K562 (cell line): ENCODE measurements around the gene OSGEP. TPM values are rescaled to one million over a fixed set of nuclear protein-coding genes. Genes with fewer than 3 reads are reported as not detected.

Source experiments
- GABPB2 ChIP-seq: fragments of 250-450 bp; sonication (Bioruptor Pico); conservative IDR thresholded peaks from 2 replicates; pipeline ENCODE4 v1.5.1; 2021; ENCODE audit warnings: mild to moderate bottlenecking
- KLF10 ChIP-seq: fragments of 250-450 bp; sonication (Bioruptor Pico); IDR thresholded peaks from 2 replicates; pipeline ENCODE4 v1.6.1; 2021; ENCODE audit warnings: matching md5 sums
- OTX1 ChIP-seq: fragments of 450-650 bp; formaldehyde crosslinking; IDR thresholded peaks from 2 replicates; pipeline ENCODE4 v1.4.0; 2022; ENCODE audit warnings: mild to moderate bottlenecking
- PHF20 ChIP-seq: fragments of 450-650 bp; IDR thresholded peaks from 2 replicates; pipeline ENCODE4 v1.6.1; 2018; ENCODE audit not compliant: partially characterized antibody
- SMARCC2 ChIP-seq: fragments of 450-650 bp; IDR thresholded peaks from 2 replicates; pipeline ENCODE4 v1.6.1; 2017; ENCODE audit warnings: antibody characterized with exemption, moderate library complexity, mild to moderate bottlenecking, low read depth
- ZNF75A ChIP-seq: fragments of 450-650 bp; formaldehyde crosslinking; IDR thresholded peaks from 2 replicates; pipeline ENCODE4 v1.4.0; 2020; ENCODE audit warnings: mild to moderate bottlenecking
- polyA plus RNA-seq, 8 experiments: library from polyadenylated mRNA; depleted of rRNA in 4 of 8; stranded (reverse) in 5 of 8; unstranded in 3 of 8; fragments of >200 nt; fragmentation: Nextera tagmentation in 2 of 8; fragmentation: Illumina TruSeq in 1 of 8; extraction: Ambion mirVana in 2 of 8; extraction: Trizol in 1 of 8; gene quantifications; 2 replicates each; pipeline versions ENCODE4 v1.2.1 to v1.2.3, GENCODE V29; 2011 to 2014; ENCODE audit warnings: inconsistent platforms in 1 of 8, missing spikeins in 1 of 8
- total RNA-seq, 7 experiments: library from RNA; depleted of rRNA in 6 of 7; stranded (reverse); fragments of >200 nt in 6 of 7; fragmentation: Illumina TruSeq in 2 of 7; extraction: Trizol in 2 of 7; gene quantifications; 2 replicates each; pipeline versions ENCODE4 v1.2.1 to v1.2.3, GENCODE V29; 2011 to 2021; ENCODE audit warnings: low replicate concordance in 1 of 7
- TF ChIP-seq, protein P1 (sequence below): sonication (generic); formaldehyde crosslinking; IDR thresholded peaks from 2 replicates; pipeline ENCODE4 v1.8.1; 2022; ENCODE audit warnings: missing genetic modification reagents
- TF ChIP-seq, protein P2 (sequence below): sonication (generic); formaldehyde crosslinking; IDR thresholded peaks from 2 replicates; pipeline ENCODE4 v1.8.0; 2023; ENCODE audit warnings: missing genetic modification reagents, mild to moderate bottlenecking, borderline replicate concordance
- TF ChIP-seq, protein P3 (sequence below): fragments of 200-600 bp; sonication (generic); IDR thresholded peaks from one replicate; pipeline ENCODE4 v1.6.1; 2012; ENCODE audit warnings: mild to moderate bottlenecking, low read depth, low read length, inconsistent platforms

The OSGEP gene
- total and polyA plus RNA-seq, 9 of the 15 experiments (the other 6 are each of a cell fraction or from before 2014, with no cell fraction given), result 32.1 to 59.2 (median 44.1) TPM

DNA sequence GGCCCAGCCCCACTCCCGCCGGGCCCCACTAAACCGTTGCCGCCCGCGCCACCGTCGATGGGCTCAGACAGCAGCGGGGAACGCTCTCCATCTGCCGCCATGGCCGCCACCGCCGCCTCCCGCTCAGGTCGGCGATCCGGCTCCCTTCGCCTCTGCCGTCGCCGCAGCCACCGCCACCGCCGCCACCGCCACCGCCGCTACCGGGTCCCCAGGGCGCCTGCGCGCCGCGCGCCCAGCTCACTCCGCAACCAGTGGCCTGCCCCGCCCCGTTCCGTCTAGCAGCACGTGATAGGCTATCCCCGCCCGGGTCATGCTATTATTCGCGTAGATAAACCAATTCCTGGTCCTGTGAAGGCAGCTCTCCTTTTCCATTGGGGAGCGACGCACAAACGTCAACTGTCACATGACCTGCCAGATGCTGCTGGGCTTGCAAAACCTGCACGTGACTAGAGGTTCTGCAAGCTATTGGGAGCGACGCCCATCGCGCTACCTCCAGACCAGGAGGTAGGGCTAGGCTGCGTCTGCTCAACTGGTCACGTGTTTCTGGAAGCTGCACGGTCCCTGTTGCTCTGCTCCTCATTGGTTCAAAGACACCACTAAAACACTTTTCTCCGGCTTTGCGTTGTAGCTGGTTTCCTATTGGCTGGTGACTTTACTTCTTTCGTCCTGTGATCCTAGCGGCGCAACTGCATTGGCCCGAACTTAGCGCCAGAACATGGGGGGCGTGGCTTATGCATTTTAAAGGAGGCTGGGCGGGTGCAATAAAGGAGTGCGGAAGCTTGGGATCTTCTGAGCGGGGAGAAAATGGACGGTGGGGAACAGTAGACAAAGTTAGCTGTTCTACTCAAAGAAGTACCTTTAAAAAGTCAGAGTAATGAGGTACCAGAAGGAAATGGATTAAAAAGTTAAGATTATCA lies 6.9 kb upstream of the OSGEP start, which contains the start of gene PIP4P1 (continued):
- TF ChIP-seq, protein P1, sequence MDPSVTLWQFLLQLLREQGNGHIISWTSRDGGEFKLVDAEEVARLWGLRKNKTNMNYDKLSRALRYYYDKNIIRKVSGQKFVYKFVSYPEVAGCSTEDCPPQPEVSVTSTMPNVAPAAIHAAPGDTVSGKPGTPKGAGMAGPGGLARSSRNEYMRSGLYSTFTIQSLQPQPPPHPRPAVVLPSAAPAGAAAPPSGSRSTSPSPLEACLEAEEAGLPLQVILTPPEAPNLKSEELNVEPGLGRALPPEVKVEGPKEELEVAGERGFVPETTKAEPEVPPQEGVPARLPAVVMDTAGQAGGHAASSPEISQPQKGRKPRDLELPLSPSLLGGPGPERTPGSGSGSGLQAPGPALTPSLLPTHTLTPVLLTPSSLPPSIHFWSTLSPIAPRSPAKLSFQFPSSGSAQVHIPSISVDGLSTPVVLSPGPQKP (CRISPR knock-in tag), result no peak
- no peak for TF ChIP-seq PHF20
- TF ChIP-seq GABPB2 (CRISPR knock-in tag), result no peak
- no peak for TF ChIP-seq KLF10 (CRISPR knock-in tag)
- no peak for TF ChIP-seq SMARCC2
- no peak for TF ChIP-seq ZNF75A (CRISPR knock-in tag)
- no peak for TF ChIP-seq OTX1 (CRISPR knock-in tag)
- TF ChIP-seq, protein P2, sequence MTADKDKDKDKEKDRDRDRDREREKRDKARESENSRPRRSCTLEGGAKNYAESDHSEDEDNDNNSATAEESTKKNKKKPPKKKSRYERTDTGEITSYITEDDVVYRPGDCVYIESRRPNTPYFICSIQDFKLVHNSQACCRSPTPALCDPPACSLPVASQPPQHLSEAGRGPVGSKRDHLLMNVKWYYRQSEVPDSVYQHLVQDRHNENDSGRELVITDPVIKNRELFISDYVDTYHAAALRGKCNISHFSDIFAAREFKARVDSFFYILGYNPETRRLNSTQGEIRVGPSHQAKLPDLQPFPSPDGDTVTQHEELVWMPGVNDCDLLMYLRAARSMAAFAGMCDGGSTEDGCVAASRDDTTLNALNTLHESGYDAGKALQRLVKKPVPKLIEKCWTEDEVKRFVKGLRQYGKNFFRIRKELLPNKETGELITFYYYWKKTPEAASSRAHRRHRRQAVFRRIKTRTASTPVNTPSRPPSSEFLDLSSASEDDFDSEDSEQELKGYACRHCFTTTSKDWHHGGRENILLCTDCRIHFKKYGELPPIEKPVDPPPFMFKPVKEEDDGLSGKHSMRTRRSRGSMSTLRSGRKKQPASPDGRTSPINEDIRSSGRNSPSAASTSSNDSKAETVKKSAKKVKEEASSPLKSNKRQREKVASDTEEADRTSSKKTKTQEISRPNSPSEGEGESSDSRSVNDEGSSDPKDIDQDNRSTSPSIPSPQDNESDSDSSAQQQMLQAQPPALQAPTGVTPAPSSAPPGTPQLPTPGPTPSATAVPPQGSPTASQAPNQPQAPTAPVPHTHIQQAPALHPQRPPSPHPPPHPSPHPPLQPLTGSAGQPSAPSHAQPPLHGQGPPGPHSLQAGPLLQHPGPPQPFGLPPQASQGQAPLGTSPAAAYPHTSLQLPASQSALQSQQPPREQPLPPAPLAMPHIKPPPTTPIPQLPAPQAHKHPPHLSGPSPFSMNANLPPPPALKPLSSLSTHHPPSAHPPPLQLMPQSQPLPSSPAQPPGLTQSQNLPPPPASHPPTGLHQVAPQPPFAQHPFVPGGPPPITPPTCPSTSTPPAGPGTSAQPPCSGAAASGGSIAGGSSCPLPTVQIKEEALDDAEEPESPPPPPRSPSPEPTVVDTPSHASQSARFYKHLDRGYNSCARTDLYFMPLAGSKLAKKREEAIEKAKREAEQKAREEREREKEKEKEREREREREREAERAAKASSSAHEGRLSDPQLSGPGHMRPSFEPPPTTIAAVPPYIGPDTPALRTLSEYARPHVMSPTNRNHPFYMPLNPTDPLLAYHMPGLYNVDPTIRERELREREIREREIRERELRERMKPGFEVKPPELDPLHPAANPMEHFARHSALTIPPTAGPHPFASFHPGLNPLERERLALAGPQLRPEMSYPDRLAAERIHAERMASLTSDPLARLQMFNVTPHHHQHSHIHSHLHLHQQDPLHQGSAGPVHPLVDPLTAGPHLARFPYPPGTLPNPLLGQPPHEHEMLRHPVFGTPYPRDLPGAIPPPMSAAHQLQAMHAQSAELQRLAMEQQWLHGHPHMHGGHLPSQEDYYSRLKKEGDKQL (CRISPR knock-in tag), result no peak
- TF ChIP-seq, protein P3, sequence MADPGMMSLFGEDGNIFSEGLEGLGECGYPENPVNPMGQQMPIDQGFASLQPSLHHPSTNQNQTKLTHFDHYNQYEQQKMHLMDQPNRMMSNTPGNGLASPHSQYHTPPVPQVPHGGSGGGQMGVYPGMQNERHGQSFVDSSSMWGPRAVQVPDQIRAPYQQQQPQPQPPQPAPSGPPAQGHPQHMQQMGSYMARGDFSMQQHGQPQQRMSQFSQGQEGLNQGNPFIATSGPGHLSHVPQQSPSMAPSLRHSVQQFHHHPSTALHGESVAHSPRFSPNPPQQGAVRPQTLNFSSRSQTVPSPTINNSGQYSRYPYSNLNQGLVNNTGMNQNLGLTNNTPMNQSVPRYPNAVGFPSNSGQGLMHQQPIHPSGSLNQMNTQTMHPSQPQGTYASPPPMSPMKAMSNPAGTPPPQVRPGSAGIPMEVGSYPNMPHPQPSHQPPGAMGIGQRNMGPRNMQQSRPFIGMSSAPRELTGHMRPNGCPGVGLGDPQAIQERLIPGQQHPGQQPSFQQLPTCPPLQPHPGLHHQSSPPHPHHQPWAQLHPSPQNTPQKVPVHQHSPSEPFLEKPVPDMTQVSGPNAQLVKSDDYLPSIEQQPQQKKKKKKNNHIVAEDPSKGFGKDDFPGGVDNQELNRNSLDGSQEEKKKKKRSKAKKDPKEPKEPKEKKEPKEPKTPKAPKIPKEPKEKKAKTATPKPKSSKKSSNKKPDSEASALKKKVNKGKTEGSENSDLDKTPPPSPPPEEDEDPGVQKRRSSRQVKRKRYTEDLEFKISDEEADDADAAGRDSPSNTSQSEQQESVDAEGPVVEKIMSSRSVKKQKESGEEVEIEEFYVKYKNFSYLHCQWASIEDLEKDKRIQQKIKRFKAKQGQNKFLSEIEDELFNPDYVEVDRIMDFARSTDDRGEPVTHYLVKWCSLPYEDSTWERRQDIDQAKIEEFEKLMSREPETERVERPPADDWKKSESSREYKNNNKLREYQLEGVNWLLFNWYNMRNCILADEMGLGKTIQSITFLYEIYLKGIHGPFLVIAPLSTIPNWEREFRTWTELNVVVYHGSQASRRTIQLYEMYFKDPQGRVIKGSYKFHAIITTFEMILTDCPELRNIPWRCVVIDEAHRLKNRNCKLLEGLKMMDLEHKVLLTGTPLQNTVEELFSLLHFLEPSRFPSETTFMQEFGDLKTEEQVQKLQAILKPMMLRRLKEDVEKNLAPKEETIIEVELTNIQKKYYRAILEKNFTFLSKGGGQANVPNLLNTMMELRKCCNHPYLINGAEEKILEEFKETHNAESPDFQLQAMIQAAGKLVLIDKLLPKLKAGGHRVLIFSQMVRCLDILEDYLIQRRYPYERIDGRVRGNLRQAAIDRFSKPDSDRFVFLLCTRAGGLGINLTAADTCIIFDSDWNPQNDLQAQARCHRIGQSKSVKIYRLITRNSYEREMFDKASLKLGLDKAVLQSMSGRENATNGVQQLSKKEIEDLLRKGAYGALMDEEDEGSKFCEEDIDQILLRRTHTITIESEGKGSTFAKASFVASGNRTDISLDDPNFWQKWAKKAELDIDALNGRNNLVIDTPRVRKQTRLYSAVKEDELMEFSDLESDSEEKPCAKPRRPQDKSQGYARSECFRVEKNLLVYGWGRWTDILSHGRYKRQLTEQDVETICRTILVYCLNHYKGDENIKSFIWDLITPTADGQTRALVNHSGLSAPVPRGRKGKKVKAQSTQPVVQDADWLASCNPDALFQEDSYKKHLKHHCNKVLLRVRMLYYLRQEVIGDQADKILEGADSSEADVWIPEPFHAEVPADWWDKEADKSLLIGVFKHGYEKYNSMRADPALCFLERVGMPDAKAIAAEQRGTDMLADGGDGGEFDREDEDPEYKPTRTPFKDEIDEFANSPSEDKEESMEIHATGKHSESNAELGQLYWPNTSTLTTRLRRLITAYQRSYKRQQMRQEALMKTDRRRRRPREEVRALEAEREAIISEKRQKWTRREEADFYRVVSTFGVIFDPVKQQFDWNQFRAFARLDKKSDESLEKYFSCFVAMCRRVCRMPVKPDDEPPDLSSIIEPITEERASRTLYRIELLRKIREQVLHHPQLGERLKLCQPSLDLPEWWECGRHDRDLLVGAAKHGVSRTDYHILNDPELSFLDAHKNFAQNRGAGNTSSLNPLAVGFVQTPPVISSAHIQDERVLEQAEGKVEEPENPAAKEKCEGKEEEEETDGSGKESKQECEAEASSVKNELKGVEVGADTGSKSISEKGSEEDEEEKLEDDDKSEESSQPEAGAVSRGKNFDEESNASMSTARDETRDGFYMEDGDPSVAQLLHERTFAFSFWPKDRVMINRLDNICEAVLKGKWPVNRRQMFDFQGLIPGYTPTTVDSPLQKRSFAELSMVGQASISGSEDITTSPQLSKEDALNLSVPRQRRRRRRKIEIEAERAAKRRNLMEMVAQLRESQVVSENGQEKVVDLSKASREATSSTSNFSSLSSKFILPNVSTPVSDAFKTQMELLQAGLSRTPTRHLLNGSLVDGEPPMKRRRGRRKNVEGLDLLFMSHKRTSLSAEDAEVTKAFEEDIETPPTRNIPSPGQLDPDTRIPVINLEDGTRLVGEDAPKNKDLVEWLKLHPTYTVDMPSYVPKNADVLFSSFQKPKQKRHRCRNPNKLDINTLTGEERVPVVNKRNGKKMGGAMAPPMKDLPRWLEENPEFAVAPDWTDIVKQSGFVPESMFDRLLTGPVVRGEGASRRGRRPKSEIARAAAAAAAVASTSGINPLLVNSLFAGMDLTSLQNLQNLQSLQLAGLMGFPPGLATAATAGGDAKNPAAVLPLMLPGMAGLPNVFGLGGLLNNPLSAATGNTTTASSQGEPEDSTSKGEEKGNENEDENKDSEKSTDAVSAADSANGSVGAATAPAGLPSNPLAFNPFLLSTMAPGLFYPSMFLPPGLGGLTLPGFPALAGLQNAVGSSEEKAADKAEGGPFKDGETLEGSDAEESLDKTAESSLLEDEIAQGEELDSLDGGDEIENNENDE, result no peak
